Measurements from ENCODE around the gene CDC42EP4. TPM values are rescaled to one million over a fixed set of nuclear protein-coding genes. Genes with fewer than 3 reads are reported as not detected.
A peak's percentile ranks its signal among the peaks of the same experiment; 100 is the strongest.

Gene CDC42EP4
- total RNA-seq, 5 donors from 2014 or later (not counting 1 experiment from before 2014, with no cell fraction given) = 1.1 to 3.7 (median 1.3) TPM

DNA sequence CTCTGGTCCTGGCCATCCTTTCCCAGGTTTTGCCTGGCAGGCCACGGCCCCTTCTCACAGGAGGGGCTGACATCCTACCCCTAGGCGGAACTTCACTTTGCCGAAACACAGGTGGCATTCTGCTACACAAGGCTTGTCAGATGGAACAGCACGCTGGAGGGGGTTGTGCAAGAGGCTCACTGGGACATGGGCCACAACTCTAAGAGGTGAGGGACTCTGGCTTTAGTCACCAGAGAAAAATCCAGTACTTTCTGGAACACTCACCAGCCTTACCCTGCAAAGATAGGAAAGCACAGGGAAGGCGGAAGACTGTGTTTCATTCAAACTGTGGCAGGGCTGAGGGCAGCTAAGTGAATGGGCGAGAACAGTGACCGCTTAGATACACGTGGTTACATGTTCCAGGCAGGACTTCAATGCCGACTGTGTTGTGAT is 18.3 kb downstream of the CDC42EP4 start:
- Histone ChIP-seq H3K9me3 (no peaks in the 10 kb centered on the region), H3K36me3 (ENCODE audit: control insufficient read depth in 2 of 2, extremely low read depth in 1 of 2, insufficient read depth in 1 of 2, low read length in 1 of 2) (no peaks in the 10 kb centered on the region), H3K27me3 (replicated peaks in 1 of 2; ENCODE audit: control insufficient read depth in 2 of 2, extremely low read depth in 1 of 2, insufficient read depth in 2 of 2, low read length in 1 of 2) (peaks cover 0 to 18% of the 10 kb centered on the region in 2 experiments), H3K27ac (ENCODE audit: low read length) (no peak overlapping the region), H3K4me1 (ENCODE audit: control insufficient read depth in 1 of 2, extremely low read depth in 1 of 2, insufficient read depth in 2 of 2, low read length in 2 of 2) (peaks cover 0 to 11% of the 10 kb centered on the region in 2 experiments), H3K4me3 (ENCODE audit: control insufficient read depth in 1 of 2, extremely low read depth in 1 of 2, low read length in 1 of 2) (no peak overlapping the region)
- peaks cover 13 to 19% (median 15%) of the 10 kb centered on the region in 3 donors for H3K4me1 Mint-ChIP-seq
- H3K27me3 Mint-ChIP-seq = peaks cover 0 to 13% of the 10 kb centered on the region in 2 donors
- no peak overlapping the region for H3K27ac Mint-ChIP-seq
- ATAC-seq (replicated peaks in 1 of 4) (no peak), DNase-seq (no peak)
- ChIA-PET CTCF (no interaction called here), POLR2A (no interaction called here)
- H3K36me3 Mint-ChIP-seq = no peaks in the 10 kb centered on the region
- 89% methylated on average over 8 of the region's 9 CpGs for WGBS (ENCODE audit: insufficient coverage)
- no peaks in the 10 kb centered on the region for H3K9me3 Mint-ChIP-seq
- H3K4me3 Mint-ChIP-seq = no peak overlapping the region

DNA sequence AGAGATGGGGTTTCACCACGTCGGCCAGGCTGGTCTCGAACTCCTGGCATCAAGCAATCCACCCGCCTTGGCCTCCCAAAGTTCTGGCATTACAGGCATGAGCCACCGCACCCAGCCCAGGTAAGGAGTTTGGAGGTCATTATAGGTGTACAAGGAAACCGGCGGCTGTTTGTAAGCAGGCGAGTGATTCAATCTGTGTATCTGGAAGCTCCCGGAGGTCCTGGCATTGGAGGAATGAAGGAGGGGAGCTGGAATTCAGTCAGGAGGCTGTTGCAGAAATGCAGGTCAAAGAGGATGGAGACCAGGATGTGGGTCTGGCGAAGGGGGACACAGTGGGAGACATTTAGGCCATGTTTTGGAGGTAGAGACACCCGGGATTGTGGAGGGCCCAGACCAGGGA is 18.8 kb downstream of the CDC42EP4 start:
- Histone ChIP-seq H3K27me3 (replicated peaks in 1 of 2; ENCODE audit: control insufficient read depth in 2 of 2, extremely low read depth in 1 of 2, insufficient read depth in 2 of 2, low read length in 1 of 2) (peaks cover 0 to 18% of the 10 kb centered on the region in 2 experiments), H3K27ac (ENCODE audit: low read length) (no peak overlapping the region), H3K4me1 (ENCODE audit: control insufficient read depth in 1 of 2, extremely low read depth in 1 of 2, insufficient read depth in 2 of 2, low read length in 2 of 2) (peaks cover 0 to 11% of the 10 kb centered on the region in 2 experiments), H3K36me3 (ENCODE audit: control insufficient read depth in 2 of 2, extremely low read depth in 1 of 2, insufficient read depth in 1 of 2, low read length in 1 of 2) (no peaks in the 10 kb centered on the region), H3K9me3 (no peaks in the 10 kb centered on the region), H3K4me3 (ENCODE audit: control insufficient read depth in 1 of 2, extremely low read depth in 1 of 2, low read length in 1 of 2) (no peak overlapping the region)
- POLR2A ChIA-PET = no interaction called here
- no peaks in the 10 kb centered on the region for H3K9me3 Mint-ChIP-seq
- H3K27ac Mint-ChIP-seq = no peak overlapping the region
- 70% methylated on average over 6 of the region's 11 CpGs for WGBS (ENCODE audit: insufficient coverage)
- peaks cover 0 to 13% of the 10 kb centered on the region in 2 donors for H3K27me3 Mint-ChIP-seq
- no peak for DNase-seq
- peaks cover 13 to 19% (median 15%) of the 10 kb centered on the region in 3 donors for H3K4me1 Mint-ChIP-seq
- ATAC-seq (replicated peaks in 1 of 4) = no peak
- CTCF ChIA-PET = no interaction called here
- no peak overlapping the region for H3K4me3 Mint-ChIP-seq
- no peaks in the 10 kb centered on the region for H3K36me3 Mint-ChIP-seq

DNA sequence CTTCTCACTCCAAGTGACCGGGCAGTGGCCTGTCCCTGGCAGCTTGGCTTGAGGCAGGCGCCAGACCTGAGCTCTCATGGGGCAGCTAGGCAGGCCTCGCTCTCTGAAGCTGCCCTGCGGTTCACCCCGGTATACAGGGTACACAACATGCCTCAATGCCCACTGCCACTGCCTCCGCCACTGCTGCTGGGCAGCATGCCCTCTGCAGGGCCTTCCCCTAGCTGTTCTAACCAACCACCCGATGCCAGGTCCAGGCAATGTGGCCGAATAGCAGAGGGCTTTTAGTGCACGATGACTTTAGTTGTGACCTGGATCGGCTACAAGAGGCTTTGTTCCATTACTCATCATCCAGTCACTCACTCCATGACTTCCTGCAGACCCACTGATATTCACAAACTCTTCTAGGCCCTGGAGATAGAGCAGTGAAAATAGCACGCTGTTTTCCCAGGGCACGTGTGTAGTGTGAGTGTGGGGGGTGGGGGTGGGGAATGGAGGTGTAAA is 19.7 kb downstream of the CDC42EP4 start:
- no peak overlapping the region for H3K4me3 Mint-ChIP-seq
- ChIA-PET POLR2A (no interaction called here), CTCF (interaction anchor here (0.6 to 0.7 kb wide), 2 partner anchors 18 to 528 kb away, joined by 3 to 7 read pairs; no protein-coding TSS in a partner anchor)
- 100% methylated on average over 7 of the region's 12 CpGs for WGBS (ENCODE audit: insufficient coverage)
- H3K36me3 Mint-ChIP-seq = no peaks in the 10 kb centered on the region
- H3K27ac ChIP-seq (ENCODE audit: low read length) = no peak overlapping the region
- H3K36me3 ChIP-seq (ENCODE audit: control insufficient read depth in 2 of 2, extremely low read depth in 1 of 2, insufficient read depth in 1 of 2, low read length in 1 of 2) = no peaks in the 10 kb centered on the region
- H3K27me3 Mint-ChIP-seq = peaks cover 0 to 13% of the 10 kb centered on the region in 2 donors
- DNase-seq (no peak), ATAC-seq (replicated peaks in 1 of 4) (no peak)
- H3K27ac Mint-ChIP-seq = no peak overlapping the region
- no peak overlapping the region for H3K4me3 ChIP-seq (ENCODE audit: control insufficient read depth in 1 of 2, extremely low read depth in 1 of 2, low read length in 1 of 2)
- H3K9me3 Mint-ChIP-seq = no peaks in the 10 kb centered on the region
- H3K27me3 ChIP-seq (replicated peaks in 1 of 2; ENCODE audit: control insufficient read depth in 2 of 2, extremely low read depth in 1 of 2, insufficient read depth in 2 of 2, low read length in 1 of 2) = peaks cover 0 to 21% of the 10 kb centered on the region in 2 experiments
- H3K4me1 Mint-ChIP-seq = peaks cover 13 to 19% (median 15%) of the 10 kb centered on the region in 3 donors
- H3K9me3 ChIP-seq = no peaks in the 10 kb centered on the region
- peaks cover 0 to 11% of the 10 kb centered on the region in 2 experiments for H3K4me1 ChIP-seq (ENCODE audit: control insufficient read depth in 1 of 2, extremely low read depth in 1 of 2, insufficient read depth in 2 of 2, low read length in 2 of 2)

DNA sequence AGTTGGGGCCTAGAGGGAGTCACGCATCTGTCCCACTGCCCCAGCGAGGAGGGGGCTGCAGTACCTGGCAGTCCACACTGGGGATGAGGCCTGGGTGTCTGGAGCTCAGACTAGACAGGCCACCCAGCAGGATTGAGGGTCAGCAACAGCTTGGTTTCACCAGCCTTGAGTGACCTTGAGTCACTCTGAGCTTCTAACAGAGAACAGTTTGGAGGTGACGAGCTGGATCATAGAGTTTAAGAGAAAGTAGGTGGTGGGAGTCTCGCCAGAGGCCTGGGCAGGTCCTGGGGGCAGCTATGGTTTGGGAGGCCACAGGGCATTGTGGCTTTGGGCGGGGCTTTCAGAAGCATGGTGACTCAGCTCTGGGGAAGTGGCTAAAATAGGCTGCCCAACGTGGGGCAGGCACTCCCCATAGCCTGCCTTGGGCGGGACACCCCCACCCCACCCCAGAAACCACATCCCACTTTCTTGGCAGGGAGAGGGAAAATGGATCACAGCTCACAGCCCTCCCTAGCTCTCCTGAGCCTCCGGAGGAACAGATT is 20.5 kb downstream of the CDC42EP4 start:
- Mint-ChIP-seq H3K4me3 (no peak overlapping the region), H3K27ac (no peak overlapping the region), H3K36me3 (no peaks in the 10 kb centered on the region), H3K9me3 (no peaks in the 10 kb centered on the region), H3K27me3 (peaks cover 0 to 17% of the 10 kb centered on the region in 2 donors), H3K4me1 (peaks cover 13 to 19% (median 15%) of the 10 kb centered on the region in 3 donors)
- 42% methylated on average over 3 of the region's 8 CpGs for WGBS (ENCODE audit: insufficient coverage)
- Histone ChIP-seq H3K27ac (ENCODE audit: low read length) (no peak overlapping the region), H3K4me1 (ENCODE audit: control insufficient read depth in 1 of 2, extremely low read depth in 1 of 2, insufficient read depth in 2 of 2, low read length in 2 of 2) (peaks cover 0 to 11% of the 10 kb centered on the region in 2 experiments), H3K36me3 (ENCODE audit: control insufficient read depth in 2 of 2, extremely low read depth in 1 of 2, insufficient read depth in 1 of 2, low read length in 1 of 2) (no peaks in the 10 kb centered on the region), H3K4me3 (ENCODE audit: control insufficient read depth in 1 of 2, extremely low read depth in 1 of 2, low read length in 1 of 2) (no peak overlapping the region), H3K27me3 (replicated peaks in 1 of 2; ENCODE audit: control insufficient read depth in 2 of 2, extremely low read depth in 1 of 2, insufficient read depth in 2 of 2, low read length in 1 of 2) (peaks cover 0 to 21% of the 10 kb centered on the region in 2 experiments), H3K9me3 (no peaks in the 10 kb centered on the region)
- CTCF ChIA-PET = no interaction called here
- POLR2A ChIA-PET = no interaction called here
- DNase-seq = peak in 6 of 35 experiments; percentile 3 to 35 (median 6)
- ATAC-seq (replicated peaks in 1 of 4) = no peak

DNA sequence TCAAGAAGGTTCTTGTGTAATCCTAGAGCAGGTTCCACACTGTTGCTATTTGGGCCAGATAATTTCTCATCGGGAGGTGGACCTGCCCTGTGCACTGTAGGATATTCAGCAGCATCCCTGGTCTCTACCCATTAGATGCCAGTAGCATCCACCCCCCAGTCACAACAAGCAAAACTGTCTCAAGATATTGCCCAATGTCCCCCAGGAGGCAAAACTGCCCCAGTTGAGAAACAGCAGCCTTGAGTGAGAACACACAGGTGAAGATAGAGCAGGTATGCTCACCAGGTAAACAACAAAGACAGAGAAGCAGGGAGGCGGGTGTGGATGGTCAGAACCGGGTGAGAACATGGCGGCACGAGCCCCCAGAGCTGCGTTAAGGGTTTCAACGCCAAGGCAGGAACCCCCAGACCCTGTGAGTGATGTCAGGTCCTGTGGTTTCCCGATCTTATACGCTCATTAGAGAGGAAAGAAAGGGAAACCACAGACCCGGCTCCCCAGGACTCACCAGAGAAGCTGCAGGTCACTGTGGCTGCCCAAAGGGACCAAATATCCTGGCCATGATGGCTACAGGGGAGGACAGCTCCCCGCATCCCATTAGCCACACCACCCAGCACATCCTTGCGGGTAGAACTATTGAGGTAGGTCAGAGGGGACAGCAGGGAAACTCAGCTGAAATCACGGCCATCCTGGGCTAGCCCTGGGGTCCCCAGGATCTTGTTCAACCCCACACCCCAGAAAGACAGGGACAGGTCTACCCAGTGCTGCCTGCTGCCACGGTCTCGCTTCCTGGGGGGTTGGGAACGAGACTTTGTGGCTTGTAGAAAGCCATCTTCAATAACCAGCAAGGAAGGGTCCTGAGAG is 21.2 kb downstream of the CDC42EP4 start:
- Histone ChIP-seq H3K9me3 (no peaks in the 10 kb centered on the region), H3K4me1 (ENCODE audit: control insufficient read depth in 1 of 2, extremely low read depth in 1 of 2, insufficient read depth in 2 of 2, low read length in 2 of 2) (peaks cover 0 to 11% of the 10 kb centered on the region in 2 experiments), H3K4me3 (ENCODE audit: control insufficient read depth in 1 of 2, extremely low read depth in 1 of 2, low read length in 1 of 2) (no peak overlapping the region), H3K27me3 (replicated peaks in 1 of 2; ENCODE audit: control insufficient read depth in 2 of 2, extremely low read depth in 1 of 2, insufficient read depth in 2 of 2, low read length in 1 of 2) (peaks cover 0 to 21% of the 10 kb centered on the region in 2 experiments), H3K27ac (ENCODE audit: low read length) (no peak overlapping the region), H3K36me3 (ENCODE audit: control insufficient read depth in 2 of 2, extremely low read depth in 1 of 2, insufficient read depth in 1 of 2, low read length in 1 of 2) (no peaks in the 10 kb centered on the region)
- no peak overlapping the region for H3K4me3 Mint-ChIP-seq
- H3K36me3 Mint-ChIP-seq = no peaks in the 10 kb centered on the region
- no peaks in the 10 kb centered on the region for H3K9me3 Mint-ChIP-seq
- POLR2A ChIA-PET = no interaction called here
- DNase-seq (no peak), ATAC-seq (replicated peaks in 1 of 4) (no peak)
- 48% methylated on average over 11 of the region's 16 CpGs for WGBS (ENCODE audit: insufficient coverage)
- CTCF ChIA-PET = no interaction called here
- no peak overlapping the region for H3K27ac Mint-ChIP-seq
- peaks cover 0 to 17% of the 10 kb centered on the region in 2 donors for H3K27me3 Mint-ChIP-seq
- H3K4me1 Mint-ChIP-seq = peaks cover 13 to 19% (median 15%) of the 10 kb centered on the region in 3 donors

DNA sequence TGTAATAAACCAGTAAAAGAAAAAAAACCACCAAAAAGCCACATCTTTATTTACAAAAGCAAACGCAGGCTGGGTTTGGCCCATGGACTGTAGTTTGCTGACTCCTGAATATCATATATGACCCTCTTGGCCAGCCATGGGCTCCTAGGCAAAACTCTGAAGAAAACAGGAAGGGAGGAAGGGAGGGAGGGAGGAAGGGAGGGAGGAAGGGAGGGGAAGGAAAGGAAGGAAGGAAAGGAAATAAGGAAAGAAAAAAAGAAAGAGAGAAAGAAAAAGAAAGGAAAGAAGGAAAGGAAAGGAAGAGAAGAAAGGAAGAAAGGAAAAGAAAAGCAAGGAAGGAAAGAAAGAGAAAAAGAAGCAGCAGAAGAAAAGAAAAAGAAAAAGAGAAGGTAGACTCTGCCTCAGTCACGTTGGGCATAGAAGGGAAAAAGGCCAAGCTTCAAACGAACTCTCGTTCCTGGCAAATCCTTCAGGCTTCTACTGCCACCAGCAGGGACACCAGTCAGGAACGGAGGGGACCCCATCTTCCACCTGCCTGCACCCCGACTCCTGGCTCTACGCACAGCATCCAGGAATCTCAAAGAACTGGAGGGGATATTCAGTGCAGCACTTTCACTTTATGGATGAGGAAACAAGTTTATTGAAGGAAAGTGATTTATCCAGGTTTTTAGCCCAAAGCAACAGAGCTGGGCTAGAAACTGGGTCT is 22.1 kb downstream of the CDC42EP4 start:
- H3K27ac ChIP-seq (ENCODE audit: low read length) = no peak overlapping the region
- peaks cover 13 to 19% (median 15%) of the 10 kb centered on the region in 3 donors for H3K4me1 Mint-ChIP-seq
- no peaks in the 10 kb centered on the region for H3K9me3 ChIP-seq
- WGBS (ENCODE audit: insufficient coverage) = 93% methylated on average over 3 of the region's 7 CpGs
- CTCF ChIA-PET = no interaction called here
- POLR2A ChIA-PET = no interaction called here
- H3K4me3 Mint-ChIP-seq = no peak overlapping the region
- H3K4me1 ChIP-seq (ENCODE audit: control insufficient read depth in 1 of 2, extremely low read depth in 1 of 2, insufficient read depth in 2 of 2, low read length in 2 of 2) = peaks cover 0 to 11% of the 10 kb centered on the region in 2 experiments
- H3K27me3 ChIP-seq (replicated peaks in 1 of 2; ENCODE audit: control insufficient read depth in 2 of 2, extremely low read depth in 1 of 2, insufficient read depth in 2 of 2, low read length in 1 of 2) = peaks cover 0 to 17% of the 10 kb centered on the region in 2 experiments
- ATAC-seq (replicated peaks in 1 of 4) (no peak), DNase-seq (no peak)
- H3K4me3 ChIP-seq (ENCODE audit: control insufficient read depth in 1 of 2, extremely low read depth in 1 of 2, low read length in 1 of 2) = no peak overlapping the region
- peaks cover 0 to 17% of the 10 kb centered on the region in 2 donors for H3K27me3 Mint-ChIP-seq
- H3K27ac Mint-ChIP-seq = no peak overlapping the region
- no peaks in the 10 kb centered on the region for H3K36me3 Mint-ChIP-seq
- H3K36me3 ChIP-seq (ENCODE audit: control insufficient read depth in 2 of 2, extremely low read depth in 1 of 2, insufficient read depth in 1 of 2, low read length in 1 of 2) = no peaks in the 10 kb centered on the region
- H3K9me3 Mint-ChIP-seq = no peaks in the 10 kb centered on the region
